HL-60 (cell line): ENCODE results near the gene DOCK10.

ENCODE experiments used
- TF ChIP-seq, protein P1 (sequence below): IDR thresholded peaks from one replicate; pipeline ENCODE4 v1.5.1; 2011; ENCODE audit warnings: low read length, control low read depth, inconsistent platforms; ENCODE audit not compliant: insufficient read depth
- TF ChIP-seq, protein P2 (sequence below): IDR thresholded peaks from 2 replicates; pipeline ENCODE4 v1.6.1; 2012; ENCODE audit warnings: low read depth; ENCODE audit not compliant: insufficient replicate concordance

GRCh38 chr2:224835405-224835804 lies 206.9 kb downstream of the DOCK10 start:
- TF ChIP-seq, protein P1, sequence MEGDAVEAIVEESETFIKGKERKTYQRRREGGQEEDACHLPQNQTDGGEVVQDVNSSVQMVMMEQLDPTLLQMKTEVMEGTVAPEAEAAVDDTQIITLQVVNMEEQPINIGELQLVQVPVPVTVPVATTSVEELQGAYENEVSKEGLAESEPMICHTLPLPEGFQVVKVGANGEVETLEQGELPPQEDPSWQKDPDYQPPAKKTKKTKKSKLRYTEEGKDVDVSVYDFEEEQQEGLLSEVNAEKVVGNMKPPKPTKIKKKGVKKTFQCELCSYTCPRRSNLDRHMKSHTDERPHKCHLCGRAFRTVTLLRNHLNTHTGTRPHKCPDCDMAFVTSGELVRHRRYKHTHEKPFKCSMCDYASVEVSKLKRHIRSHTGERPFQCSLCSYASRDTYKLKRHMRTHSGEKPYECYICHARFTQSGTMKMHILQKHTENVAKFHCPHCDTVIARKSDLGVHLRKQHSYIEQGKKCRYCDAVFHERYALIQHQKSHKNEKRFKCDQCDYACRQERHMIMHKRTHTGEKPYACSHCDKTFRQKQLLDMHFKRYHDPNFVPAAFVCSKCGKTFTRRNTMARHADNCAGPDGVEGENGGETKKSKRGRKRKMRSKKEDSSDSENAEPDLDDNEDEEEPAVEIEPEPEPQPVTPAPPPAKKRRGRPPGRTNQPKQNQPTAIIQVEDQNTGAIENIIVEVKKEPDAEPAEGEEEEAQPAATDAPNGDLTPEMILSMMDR: no peak
- TF ChIP-seq, protein P2, sequence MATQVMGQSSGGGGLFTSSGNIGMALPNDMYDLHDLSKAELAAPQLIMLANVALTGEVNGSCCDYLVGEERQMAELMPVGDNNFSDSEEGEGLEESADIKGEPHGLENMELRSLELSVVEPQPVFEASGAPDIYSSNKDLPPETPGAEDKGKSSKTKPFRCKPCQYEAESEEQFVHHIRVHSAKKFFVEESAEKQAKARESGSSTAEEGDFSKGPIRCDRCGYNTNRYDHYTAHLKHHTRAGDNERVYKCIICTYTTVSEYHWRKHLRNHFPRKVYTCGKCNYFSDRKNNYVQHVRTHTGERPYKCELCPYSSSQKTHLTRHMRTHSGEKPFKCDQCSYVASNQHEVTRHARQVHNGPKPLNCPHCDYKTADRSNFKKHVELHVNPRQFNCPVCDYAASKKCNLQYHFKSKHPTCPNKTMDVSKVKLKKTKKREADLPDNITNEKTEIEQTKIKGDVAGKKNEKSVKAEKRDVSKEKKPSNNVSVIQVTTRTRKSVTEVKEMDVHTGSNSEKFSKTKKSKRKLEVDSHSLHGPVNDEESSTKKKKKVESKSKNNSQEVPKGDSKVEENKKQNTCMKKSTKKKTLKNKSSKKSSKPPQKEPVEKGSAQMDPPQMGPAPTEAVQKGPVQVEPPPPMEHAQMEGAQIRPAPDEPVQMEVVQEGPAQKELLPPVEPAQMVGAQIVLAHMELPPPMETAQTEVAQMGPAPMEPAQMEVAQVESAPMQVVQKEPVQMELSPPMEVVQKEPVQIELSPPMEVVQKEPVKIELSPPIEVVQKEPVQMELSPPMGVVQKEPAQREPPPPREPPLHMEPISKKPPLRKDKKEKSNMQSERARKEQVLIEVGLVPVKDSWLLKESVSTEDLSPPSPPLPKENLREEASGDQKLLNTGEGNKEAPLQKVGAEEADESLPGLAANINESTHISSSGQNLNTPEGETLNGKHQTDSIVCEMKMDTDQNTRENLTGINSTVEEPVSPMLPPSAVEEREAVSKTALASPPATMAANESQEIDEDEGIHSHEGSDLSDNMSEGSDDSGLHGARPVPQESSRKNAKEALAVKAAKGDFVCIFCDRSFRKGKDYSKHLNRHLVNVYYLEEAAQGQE: no peak
